ENCODE measurements around the gene CTDSP1.

- no peak for TF ChIP-seq POLR2AphosphoS5 (IDR thresholded peaks at IDR 0.05)
- no peak for TF ChIP-seq CTCF (IDR thresholded peaks at IDR 0.05; ENCODE audit: poor library complexity, severe bottlenecking)
- no peak for TF ChIP-seq EP300 (conservative IDR thresholded peaks at IDR 0.05; ENCODE audit: poor library complexity, severe bottlenecking)
- TF ChIP-seq RAD21 (conservative IDR thresholded peaks at IDR 0.05), result no peak
- TF ChIP-seq REST (IDR thresholded peaks at IDR 0.05; ENCODE audit: borderline replicate concordance), result no peak
- no peak for TF ChIP-seq EZH2 (IDR thresholded peaks at IDR 0.05; ENCODE audit: borderline replicate concordance, insufficient read depth, low read length, poor library complexity, severe bottlenecking)
Observed at GRCh38 chr2:218403810-218404209, 4.1 kb downstream of the CTDSP1 start.
